AG08396 (cell line): Measurements from ENCODE around the gene CACNA1E.

Experiments
- DNase-seq: peaks from one replicate; pipeline ENCODE4 v3.0.0; 2012; ENCODE audit warnings: low spot score, mixed read lengths

Gene CACNA1E

GRCh38 chr1:181485287-181486097 is 2.2 kb downstream of the CACNA1E start:
- DNase-seq, result peak; percentile 31

- no peak for DNase-seq
These were observed 2.7 kb downstream of the CACNA1E start for GRCh38 chr1:181486098-181486420.

- DNase-seq, result no peak
These were observed 5.5 kb downstream of the CACNA1E start for GRCh38 chr1:181488866-181489265.

- no peak for DNase-seq
These were observed 7.0 kb downstream of the CACNA1E start for GRCh38 chr1:181490276-181490675.

GRCh38 chr1:181490740-181491712 is 7.7 kb downstream of the CACNA1E start:
- DNase-seq, result no peak

GRCh38 chr1:181493166-181493565 is 9.8 kb downstream of the CACNA1E start:
- no peak for DNase-seq

GRCh38 chr1:181493885-181494284 is 10.6 kb downstream of the CACNA1E start:
- no peak for DNase-seq

GRCh38 chr1:181496759-181497158 is 13.4 kb downstream of the CACNA1E start:
- no peak for DNase-seq

GRCh38 chr1:181497870-181498269 is 14.6 kb downstream of the CACNA1E start:
- DNase-seq, result no peak

- no peak for DNase-seq
These were observed 16.5 kb downstream of the CACNA1E start for GRCh38 chr1:181499825-181500224.

- DNase-seq, result no peak
These were observed 17.3 kb downstream of the CACNA1E start for GRCh38 chr1:181500636-181501035.

- no peak for DNase-seq
These were observed 18.3 kb downstream of the CACNA1E start for GRCh38 chr1:181501612-181502011.

- no peak for DNase-seq
These were observed 20.0 kb downstream of the CACNA1E start for GRCh38 chr1:181503171-181503810.

- DNase-seq, result no peak
These were observed 21.1 kb downstream of the CACNA1E start for GRCh38 chr1:181504399-181504842.

- no peak for DNase-seq
These were observed 23.4 kb downstream of the CACNA1E start for GRCh38 chr1:181506563-181507353.

- DNase-seq, result no peak
These were observed 25.3 kb downstream of the CACNA1E start for GRCh38 chr1:181508486-181509165.

- no peak for DNase-seq
These were observed 30.5 kb downstream of the CACNA1E start for GRCh38 chr1:181513786-181514297.

GRCh38 chr1:181514298-181515290 is 31.3 kb downstream of the CACNA1E start:
- DNase-seq, result no peak

- no peak for DNase-seq
These were observed 33.4 kb downstream of the CACNA1E start for GRCh38 chr1:181516706-181517105.
